SK-N-SH (cell line): ENCODE data around the gene LMAN2. TPM values are rescaled to one million over a fixed set of nuclear protein-coding genes. Genes with fewer than 3 reads are reported as not detected.
A peak's percentile ranks its signal among the peaks of the same experiment; 100 is the strongest.

Source experiments
- CTCF ChIA-PET: fragments of 300-600, 350-600 bp; formaldehyde crosslinking; extraction: SDS; loops from one replicate; lab custom pipeline; 2021; lab: Yijun Ruan, JAX
- POLR2A ChIA-PET: fragments of 350-600 bp; sonication (Branson Sonifier 250); formaldehyde crosslinking; extraction: SDS; loops from one replicate; lab custom pipeline; 2020; ENCODE audit warnings: antibody characterized with exemption, inconsistent platforms; lab: Yijun Ruan, JAX
- DNase-seq: peaks from one replicate; pipeline ENCODE4 v3.0.0; 2012
- H2AFZ ChIP-seq: fragments of 200-600 bp; sonication (generic); 2 replicates; pipeline ENCODE4 v1.8.1; 2016; ENCODE audit warnings: antibody characterized with exemption, mild to moderate bottlenecking, low read depth
- H3F3A ChIP-seq: fragments of 200-600 bp; sonication (generic); replicated peaks from 2 replicates; pipeline ENCODE3; 2016; ENCODE audit warnings: antibody characterized with exemption, mild to moderate bottlenecking; ENCODE audit not compliant: insufficient read depth
- H3K27ac ChIP-seq, 2 experiments: fragments of 200-500 bp in 1 of 2; fragments of 200-600 bp in 1 of 2; sonication (Bioruptor generic) in 1 of 2; sonication (generic), shearing (Covaris generic) in 1 of 2; 2 replicates each; pipeline versions ENCODE4 v1.5.1 to v1.6.1; 2014 to 2016; ENCODE audit warnings: low read depth in 2 of 2, inconsistent platforms in 1 of 2, low read length in 1 of 2, mild to moderate bottlenecking in 1 of 2, mixed read lengths in 1 of 2
- H3K27me3 ChIP-seq: fragments of 200-600 bp; sonication (generic), shearing (Covaris generic); 2 replicates; pipeline ENCODE4 v1.6.1; 2016; ENCODE audit warnings: mixed run types; ENCODE audit not compliant: insufficient read depth
- H3K36me3 ChIP-seq, 2 experiments: fragments of 200-500 bp in 1 of 2; fragments of 200-600 bp in 1 of 2; sonication (Bioruptor generic) in 1 of 2; sonication (generic) in 1 of 2; replicated peaks in 1 of 2; 2 replicates each; pipeline versions ENCODE3 to v1.5.1; 2014 to 2016; ENCODE audit warnings: low read length in 1 of 2, mild to moderate bottlenecking in 1 of 2; ENCODE audit not compliant: insufficient read depth in 2 of 2, control insufficient read depth in 1 of 2
- H3K4me1 ChIP-seq, 2 experiments: fragments of 200-500 bp in 1 of 2; fragments of 200-600 bp in 1 of 2; sonication (Bioruptor generic) in 1 of 2; sonication (generic), shearing (Covaris generic) in 1 of 2; 2 replicates each; pipeline versions ENCODE4 v1.5.1 to v1.6.1; 2014 to 2016; ENCODE audit warnings: low read depth in 1 of 2, low read length in 1 of 2, mixed run types in 1 of 2; ENCODE audit not compliant: insufficient read depth in 2 of 2, control insufficient read depth in 1 of 2
- H3K4me2 ChIP-seq: fragments of 200-600 bp; sonication (generic), shearing (Covaris generic); 2 replicates; pipeline ENCODE4 v1.6.1; 2017; ENCODE audit warnings: mixed run types
- H3K4me3 ChIP-seq, 2 experiments: fragments of 200-500 bp in 1 of 2; fragments of 200-600 bp in 1 of 2; sonication (Bioruptor generic) in 1 of 2; sonication (generic), shearing (Covaris generic) in 1 of 2; 2 replicates each; pipeline versions ENCODE4 v1.5.1 to v1.8.1; 2014 to 2016; ENCODE audit warnings: low read depth in 2 of 2, inconsistent platforms in 1 of 2, low read length in 1 of 2, mild to moderate bottlenecking in 1 of 2, mixed read lengths in 1 of 2, moderate library complexity in 1 of 2
- H3K79me2 ChIP-seq: fragments of 200-600 bp; sonication (generic); 2 replicates; pipeline ENCODE4 v1.8.1; 2017; ENCODE audit warnings: mild to moderate bottlenecking; ENCODE audit not compliant: insufficient read depth
- H3K9ac ChIP-seq: fragments of 200-600 bp; sonication (generic); 2 replicates; pipeline ENCODE4 v1.6.1; 2017; ENCODE audit warnings: mixed run types
- H3K9me2 ChIP-seq: fragments of 200-600 bp; sonication (generic); 2 replicates; pipeline ENCODE4 v1.6.1; 2017; ENCODE audit warnings: mixed run types
- H3K9me3 ChIP-seq: fragments of 200-600 bp; sonication (generic); 2 replicates; pipeline ENCODE4 v1.6.1; 2017; ENCODE audit warnings: mixed run types, mild to moderate bottlenecking, moderate library complexity
- H4K20me1 ChIP-seq: fragments of 200-600 bp; sonication (generic); 2 replicates; pipeline ENCODE4 v1.6.1; 2017; ENCODE audit warnings: mild to moderate bottlenecking, mixed run types; ENCODE audit not compliant: insufficient read depth
- CHD2 ChIP-seq: fragments of 150-350 bp; IDR thresholded peaks from 2 replicates; pipeline ENCODE4 v1.6.1; 2018; ENCODE audit warnings: low read length; ENCODE audit not compliant: partially characterized antibody
- CTCF ChIP-seq: fragments of 200-600 bp; sonication (generic); IDR thresholded peaks from 2 replicates; pipeline ENCODE4 v1.6.1; 2017; ENCODE audit warnings: antibody characterized with exemption, mild to moderate bottlenecking, moderate library complexity
- EP300 ChIP-seq, 2 experiments: IDR thresholded peaks; 2 replicates each; pipeline versions ENCODE4 v1.4.0 to v1.6.1; 2012; ENCODE audit warnings: borderline replicate concordance in 1 of 2, low read depth in 1 of 2, low read length in 1 of 2
- IRF3 ChIP-seq: fragments of 150-350 bp; IDR thresholded peaks from 2 replicates; pipeline ENCODE4 v1.6.1; 2016; ENCODE audit warnings: mild to moderate bottlenecking, low read depth, low read length
- MAX ChIP-seq: IDR thresholded peaks from 2 replicates; pipeline ENCODE4 v1.4.0; 2012; ENCODE audit warnings: low read depth
- MEF2A ChIP-seq: IDR thresholded peaks from 2 replicates; pipeline ENCODE4 v1.4.0; 2012; ENCODE audit warnings: low read depth, borderline replicate concordance
- MXI1 ChIP-seq: IDR thresholded peaks from 2 replicates; pipeline ENCODE4 v1.6.1; 2012; ENCODE audit warnings: mild to moderate bottlenecking, low read depth, low read length, improper control_type of control experiment
- NFIC ChIP-seq: IDR thresholded peaks from 2 replicates; pipeline ENCODE4 v1.4.0; 2012; ENCODE audit warnings: borderline replicate concordance
- RAD21 ChIP-seq: IDR thresholded peaks from 2 replicates; pipeline ENCODE4 v1.6.1; 2012; ENCODE audit warnings: mild to moderate bottlenecking, low read length
- RCOR1 ChIP-seq: fragments of 150-350 bp; IDR thresholded peaks from 2 replicates; pipeline ENCODE4 v1.6.1; 2017; ENCODE audit warnings: antibody characterized with exemption, low read length
- REST ChIP-seq: IDR thresholded peaks from 2 replicates; pipeline ENCODE4 v1.6.1; 2012; ENCODE audit warnings: mild to moderate bottlenecking, low read depth, low read length, moderate library complexity
- SMC3 ChIP-seq: IDR thresholded peaks from 2 replicates; pipeline ENCODE4 v1.6.1; 2012; ENCODE audit warnings: low read depth, low read length, improper control_type of control experiment
- TCF12 ChIP-seq: IDR thresholded peaks from 2 replicates; pipeline ENCODE4 v1.4.0; 2012
- USF1 ChIP-seq: IDR thresholded peaks from 2 replicates; pipeline ENCODE4 v1.4.0; 2012; ENCODE audit warnings: low read depth, borderline replicate concordance
- YY1 ChIP-seq: IDR thresholded peaks from 2 replicates; pipeline ENCODE4 v1.4.0; 2012; ENCODE audit warnings: low read depth, mild to moderate bottlenecking
- WGBS: methylation state at CpG from one replicate; pipeline ENCODE4 v1.1.6; 2017; ENCODE audit warnings: low lambda C conversion rate; 5-methylcytosine and 5-hydroxymethylcytosine counted together
- polyA plus RNA-seq, 3 experiments: library from polyadenylated mRNA; depleted of rRNA; stranded (reverse); fragments of >200 nt; gene quantifications; 2 replicates each; pipeline ENCODE4 v1.2.3, GENCODE V29; 2012

LMAN2 gene
- polyA plus RNA-seq, 1 of the 3 experiments (the other 2 are of a cell fraction) = 500 TPM

GRCh38 chr5:177370488-177371119, 19.1 kb upstream of the LMAN2 start:
- ChIA-PET POLR2A (interaction anchor here (0.8 to 1.1 kb wide), 2 partner anchors 12 to 34 kb away, joined by 3 read pairs; no protein-coding TSS in a partner anchor), CTCF (interaction anchor here (0.6 to 5.9 kb wide), 18 partner anchors 10 to 283 kb away, joined by 3 to 58 read pairs (median 5); partner anchors contain the start of genes FGFR4, GRK6, LMAN2 and SLC34A1)
- Histone ChIP-seq H3K79me2 (no peaks in the 10 kb centered on the region), H3K9me2 (no peaks in the 10 kb centered on the region), H3K4me3 (peak overlapping the region; percentile 55 to 56; a peak in 3 of 4 replicates), H3K9ac (no peak overlapping the region; the same call in 1 of the 2 replicates), H3K4me2 (no peak overlapping the region), H2AFZ (no peak overlapping the region), H3K27me3 (no peaks in the 10 kb centered on the region), H3F3A (peaks cover 13% of the 10 kb centered on the region), H4K20me1 (no peaks in the 10 kb centered on the region), H3K27ac (no peak overlapping the region), H3K36me3 (no peaks in the 10 kb centered on the region), H3K4me1 (peaks cover 6 to 37% of the 10 kb centered on the region in 2 experiments; a peak in 3 of 4 replicates), H3K9me3 (no peaks in the 10 kb centered on the region)
- 28% methylated on average over 10 of the region's 42 CpGs for WGBS
- DNase-seq = peak; percentile 92
- peak; percentile 93 for TF ChIP-seq MAX
- no peak for TF ChIP-seq SMC3
- no peak; the same call in 1 of the 2 replicates for TF ChIP-seq NFIC
- peak; percentile 37; the same call in 1 of the 2 replicates for TF ChIP-seq RAD21
- TF ChIP-seq CHD2 = peak; percentile 12
- TF ChIP-seq RCOR1 = no peak
- TF ChIP-seq EP300 (IDR thresholded peaks at IDR 0.05; ENCODE audit: borderline replicate concordance in 1 of 2, low read depth in 1 of 2, low read length in 1 of 2) = no peak
- no peak for TF ChIP-seq USF1
- no peak for TF ChIP-seq IRF3
- TF ChIP-seq MXI1 = 0 out of 2 replicates have a peak, but pooled peaks have one; percentile 38
- TF ChIP-seq MEF2A = no peak
- TF ChIP-seq YY1 = no peak
- no peak for TF ChIP-seq REST
- TF ChIP-seq TCF12 = no peak
- peak; percentile 49 for TF ChIP-seq CTCF
